Measurements from ENCODE around the gene ZDHHC14. TPM values are rescaled to one million over a fixed set of nuclear protein-coding genes. Genes with fewer than 3 reads are reported as not detected.

The ZDHHC14 gene
- polyA plus RNA-seq, 1 donor (not counting 4 experiments of a cell fraction or from before 2014, with no cell fraction given), result 6.4 TPM

DNA sequence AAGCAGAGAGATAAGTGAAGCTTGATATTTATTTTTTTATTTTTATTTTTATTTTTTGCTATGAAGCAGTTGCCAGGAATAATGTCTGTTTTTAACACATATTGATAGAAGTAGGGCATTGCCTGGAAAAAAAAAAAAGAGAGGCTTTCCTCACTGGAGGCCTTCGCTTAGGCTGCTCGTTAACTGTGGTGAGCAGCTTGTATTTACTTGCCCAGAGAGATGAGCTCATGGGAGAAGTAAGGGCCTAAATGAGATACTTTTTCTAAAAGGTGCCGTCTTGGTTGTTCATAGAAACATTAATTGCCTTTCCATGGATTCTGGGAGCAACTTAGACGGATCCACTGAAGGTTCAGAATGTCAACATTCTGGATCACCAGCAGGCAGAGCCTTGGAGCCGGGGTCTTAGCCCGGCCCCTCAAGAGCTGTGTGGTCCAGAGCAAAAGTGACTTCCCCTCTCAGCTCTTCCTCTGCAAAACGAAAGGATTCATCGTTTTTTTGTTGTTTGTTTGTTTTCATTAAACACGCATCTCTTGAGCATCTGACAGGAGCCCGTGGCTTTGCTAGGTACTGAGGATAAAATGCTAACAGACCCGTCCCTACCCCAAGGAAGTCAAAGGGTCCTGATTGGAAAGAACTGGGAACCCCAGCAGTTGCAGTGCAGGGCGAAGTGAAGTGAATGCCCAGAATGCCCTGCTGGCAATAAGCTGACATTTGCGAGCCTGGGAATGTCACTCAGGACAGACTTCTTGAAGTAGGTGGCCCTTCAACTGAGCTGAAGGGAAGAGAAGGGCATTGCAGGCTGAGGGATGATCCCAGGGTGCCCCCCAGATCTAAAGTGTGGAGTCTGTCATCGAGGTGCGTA lies 138.5 kb downstream of the ZDHHC14 start:
- peak overlapping the region; percentile 70 for H3K4me2 ChIP-seq (ENCODE audit: control insufficient read depth, extremely low read depth, insufficient read depth, low read depth, low read length)
- peak; percentile 55 for DNase-seq (ENCODE audit: low read depth, low spot score)
- H2AFZ ChIP-seq (ENCODE audit: control insufficient read depth, low read length), result peak overlapping the region; percentile 38
- H3K36me3 ChIP-seq (ENCODE audit: control insufficient read depth in 2 of 2, extremely low read depth in 1 of 2, insufficient read depth in 2 of 2, low read length in 2 of 2), result no peaks in the 10 kb centered on the region
- H3K4me3 ChIP-seq (ENCODE audit: control insufficient read depth in 2 of 3, extremely low read depth in 1 of 3, insufficient read depth in 2 of 3, low read depth in 1 of 3, low read length in 3 of 3), result peak overlapping the region in 2 of 3 experiments; percentile 47 to 69
- H3K27ac ChIP-seq (ENCODE audit: control insufficient read depth, insufficient read depth, low read length), result peak overlapping the region; percentile 73
- no peak for TF ChIP-seq EZH2 (IDR thresholded peaks at IDR 0.05; ENCODE audit: low read length)
- TF ChIP-seq, protein P1, sequence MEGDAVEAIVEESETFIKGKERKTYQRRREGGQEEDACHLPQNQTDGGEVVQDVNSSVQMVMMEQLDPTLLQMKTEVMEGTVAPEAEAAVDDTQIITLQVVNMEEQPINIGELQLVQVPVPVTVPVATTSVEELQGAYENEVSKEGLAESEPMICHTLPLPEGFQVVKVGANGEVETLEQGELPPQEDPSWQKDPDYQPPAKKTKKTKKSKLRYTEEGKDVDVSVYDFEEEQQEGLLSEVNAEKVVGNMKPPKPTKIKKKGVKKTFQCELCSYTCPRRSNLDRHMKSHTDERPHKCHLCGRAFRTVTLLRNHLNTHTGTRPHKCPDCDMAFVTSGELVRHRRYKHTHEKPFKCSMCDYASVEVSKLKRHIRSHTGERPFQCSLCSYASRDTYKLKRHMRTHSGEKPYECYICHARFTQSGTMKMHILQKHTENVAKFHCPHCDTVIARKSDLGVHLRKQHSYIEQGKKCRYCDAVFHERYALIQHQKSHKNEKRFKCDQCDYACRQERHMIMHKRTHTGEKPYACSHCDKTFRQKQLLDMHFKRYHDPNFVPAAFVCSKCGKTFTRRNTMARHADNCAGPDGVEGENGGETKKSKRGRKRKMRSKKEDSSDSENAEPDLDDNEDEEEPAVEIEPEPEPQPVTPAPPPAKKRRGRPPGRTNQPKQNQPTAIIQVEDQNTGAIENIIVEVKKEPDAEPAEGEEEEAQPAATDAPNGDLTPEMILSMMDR (optimal IDR thresholded peaks at IDR 0.05 in 1 of 3, IDR thresholded peaks at IDR 0.05 in 1 of 3, conservative IDR thresholded peaks at IDR 0.05 in 1 of 3; ENCODE audit: extremely low read depth in 1 of 3, insufficient read depth in 2 of 3, low read length in 3 of 3), result no peak
- FAIRE-seq, result peak; percentile 71
- H3K79me2 ChIP-seq (ENCODE audit: control insufficient read depth, insufficient read depth, low read length), result no peaks in the 10 kb centered on the region
- peak overlapping the region; percentile 64 for H3K9ac ChIP-seq (ENCODE audit: control insufficient read depth, extremely low read depth, insufficient read depth, low read length)
- H3K4me1 ChIP-seq (ENCODE audit: control insufficient read depth, extremely low read depth, insufficient read depth, low read length), result peaks cover 22% of the 10 kb centered on the region
- dilution Hi-C loops (cut with MboI; ENCODE audit: extremely low pct_ligation_motif_present, low sequenced_read_pairs), result no loop called here
- no peaks in the 10 kb centered on the region for H3K9me3 ChIP-seq (ENCODE audit: control insufficient read depth, low read depth, low read length)
- no peaks in the 10 kb centered on the region for H3K27me3 ChIP-seq (ENCODE audit: control insufficient read depth, extremely low read depth, insufficient read depth, low read length)
- no peaks in the 10 kb centered on the region for H3K9me1 ChIP-seq (ENCODE audit: control insufficient read depth, extremely low read depth, insufficient read depth, low read length)
- H4K20me1 ChIP-seq (ENCODE audit: control insufficient read depth, extremely low read depth, insufficient read depth, low read length), result no peaks in the 10 kb centered on the region

DNA sequence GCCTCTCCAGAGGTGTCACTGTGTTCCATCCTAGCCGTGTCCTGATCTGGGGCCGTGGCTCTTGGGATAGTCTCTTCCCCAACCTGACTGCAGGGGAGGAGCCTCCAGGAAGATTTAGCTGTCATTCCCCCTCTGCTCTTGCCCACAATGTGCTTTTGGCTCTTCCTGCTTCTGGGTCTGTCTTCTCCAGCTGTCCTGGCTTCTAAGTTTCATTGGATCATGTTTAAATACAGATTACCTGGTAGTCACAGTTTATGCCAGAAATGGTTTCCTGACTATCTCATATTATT lies 139.1 kb downstream of the ZDHHC14 start:
- dilution Hi-C loops (cut with MboI; ENCODE audit: extremely low pct_ligation_motif_present, low sequenced_read_pairs), result no loop called here
- no peak overlapping the region for H2AFZ ChIP-seq (ENCODE audit: control insufficient read depth, low read length)
- no peak overlapping the region for H3K27ac ChIP-seq (ENCODE audit: control insufficient read depth, insufficient read depth, low read length)
- no peak for FAIRE-seq
- TF ChIP-seq EZH2 (IDR thresholded peaks at IDR 0.05; ENCODE audit: low read length), result no peak
- TF ChIP-seq, protein P1 (optimal IDR thresholded peaks at IDR 0.05 in 1 of 3, IDR thresholded peaks at IDR 0.05 in 1 of 3, conservative IDR thresholded peaks at IDR 0.05 in 1 of 3; ENCODE audit: extremely low read depth in 1 of 3, insufficient read depth in 2 of 3, low read length in 3 of 3), result no peak
- no peak for DNase-seq (ENCODE audit: low read depth, low spot score)
- H3K4me2 ChIP-seq (ENCODE audit: control insufficient read depth, extremely low read depth, insufficient read depth, low read depth, low read length), result no peak overlapping the region
- H3K79me2 ChIP-seq (ENCODE audit: control insufficient read depth, insufficient read depth, low read length), result no peaks in the 10 kb centered on the region
- no peaks in the 10 kb centered on the region for H3K27me3 ChIP-seq (ENCODE audit: control insufficient read depth, extremely low read depth, insufficient read depth, low read length)
- peaks cover 20% of the 10 kb centered on the region for H3K4me1 ChIP-seq (ENCODE audit: control insufficient read depth, extremely low read depth, insufficient read depth, low read length)
- no peak overlapping the region for H3K9ac ChIP-seq (ENCODE audit: control insufficient read depth, extremely low read depth, insufficient read depth, low read length)
- H3K9me1 ChIP-seq (ENCODE audit: control insufficient read depth, extremely low read depth, insufficient read depth, low read length), result no peaks in the 10 kb centered on the region
- H4K20me1 ChIP-seq (ENCODE audit: control insufficient read depth, extremely low read depth, insufficient read depth, low read length), result no peaks in the 10 kb centered on the region
- H3K4me3 ChIP-seq (ENCODE audit: control insufficient read depth in 2 of 3, extremely low read depth in 1 of 3, insufficient read depth in 2 of 3, low read depth in 1 of 3, low read length in 3 of 3), result no peak overlapping the region
- no peaks in the 10 kb centered on the region for H3K36me3 ChIP-seq (ENCODE audit: control insufficient read depth in 2 of 2, extremely low read depth in 1 of 2, insufficient read depth in 2 of 2, low read length in 2 of 2)
- H3K9me3 ChIP-seq (ENCODE audit: control insufficient read depth, low read depth, low read length), result no peaks in the 10 kb centered on the region
